SHP77 treated with DMSO at 0.1 percent for 48 hours (cell line): ENCODE measurements around the gene RYR1.

ENCODE experiments used
- DNase-seq: peaks from one replicate; lab custom pipeline; 2025; lab: John Stamatoyannopoulos, UW

Gene RYR1

GRCh38 chr19:38433268-38433733 lies at the start of gene RYR1:
TSS of gene RYR1 (plus strand) at chr19:38433691. CDS start at chr19:38433830, 139 bp downstream.
- no peak for DNase-seq

- DNase-seq, result no peak
Observed at GRCh38 chr19:38383743-38384142, 49.7 kb upstream of the RYR1 start.

GRCh38 chr19:38384209-38385027 lies 49.1 kb upstream of the RYR1 start:
- DNase-seq, result no peak

DNA sequence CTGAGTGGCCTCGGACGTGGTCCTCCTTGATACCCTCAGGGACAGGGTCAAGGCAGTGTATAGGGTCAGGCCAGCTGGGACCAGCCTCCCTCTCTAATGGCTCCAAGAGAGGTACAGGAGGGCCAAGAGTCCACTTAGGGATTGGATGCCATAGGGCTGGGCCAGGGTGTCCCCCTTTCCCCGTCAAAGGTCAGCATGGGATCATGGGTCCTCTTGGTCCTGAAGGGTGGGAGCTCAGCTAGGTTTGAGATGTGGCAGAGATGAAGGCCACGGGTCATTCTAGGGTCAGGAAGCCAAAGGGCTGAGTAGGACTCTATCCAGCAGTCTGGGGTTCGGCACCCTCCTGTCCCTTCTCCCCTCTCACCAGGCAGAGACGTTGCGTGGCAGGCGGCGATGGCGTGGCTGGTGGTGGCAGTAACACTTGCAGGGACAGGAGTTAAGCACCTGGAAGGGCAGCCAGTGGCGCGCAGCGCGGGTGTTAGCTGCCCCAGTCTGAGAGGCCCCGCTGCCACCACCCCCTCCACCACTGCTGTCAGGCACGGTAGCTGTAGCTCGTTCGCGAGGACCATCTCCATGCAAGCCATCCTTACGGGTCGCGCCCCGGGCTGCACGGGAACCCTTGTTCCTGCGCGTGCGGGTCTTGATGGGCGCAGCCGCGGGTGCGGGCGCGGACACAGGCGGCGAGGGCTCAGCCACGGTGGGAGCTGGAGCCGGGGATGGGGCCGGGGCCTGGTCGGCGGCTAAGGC lies 48.3 kb upstream of the RYR1 start:
- DNase-seq, result no peak

GRCh38 chr19:38385804-38386257 lies 47.7 kb upstream of the RYR1 start:
- no peak for DNase-seq

DNA sequence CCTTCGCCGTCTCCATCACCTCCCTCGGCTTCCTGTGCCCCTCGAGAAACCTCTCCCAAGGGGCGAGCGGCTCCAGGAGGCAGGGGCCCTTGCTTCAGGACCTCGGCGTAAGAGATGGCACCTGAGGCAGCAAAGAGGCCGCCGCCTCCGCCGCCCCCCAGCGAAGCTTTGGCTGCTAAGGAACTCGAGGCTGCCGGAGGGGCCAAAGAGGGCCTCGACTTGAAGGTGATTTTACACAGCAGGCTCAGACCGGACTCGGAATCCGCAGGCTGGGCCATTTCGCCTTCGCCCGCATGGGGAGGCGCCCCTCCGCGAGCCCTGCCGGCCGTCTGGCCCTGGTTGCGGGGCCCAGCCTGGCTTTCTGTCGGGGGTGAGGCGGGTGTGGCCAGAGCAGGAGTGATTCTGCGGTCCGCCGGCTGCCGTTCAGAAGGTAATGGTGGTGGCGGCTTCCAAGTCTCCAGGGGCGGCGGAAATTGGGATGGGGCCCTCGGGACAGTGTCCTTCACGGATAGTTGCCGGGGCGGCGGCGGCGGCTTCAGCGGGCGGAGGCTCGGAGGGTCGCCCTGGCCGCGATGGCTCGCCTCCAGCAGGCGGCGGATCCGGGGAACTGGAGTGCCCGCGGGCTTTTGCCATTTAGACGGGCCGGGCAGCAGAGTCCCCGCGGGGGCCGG lies 47.1 kb upstream of the RYR1 start:
- no peak for DNase-seq

DNA sequence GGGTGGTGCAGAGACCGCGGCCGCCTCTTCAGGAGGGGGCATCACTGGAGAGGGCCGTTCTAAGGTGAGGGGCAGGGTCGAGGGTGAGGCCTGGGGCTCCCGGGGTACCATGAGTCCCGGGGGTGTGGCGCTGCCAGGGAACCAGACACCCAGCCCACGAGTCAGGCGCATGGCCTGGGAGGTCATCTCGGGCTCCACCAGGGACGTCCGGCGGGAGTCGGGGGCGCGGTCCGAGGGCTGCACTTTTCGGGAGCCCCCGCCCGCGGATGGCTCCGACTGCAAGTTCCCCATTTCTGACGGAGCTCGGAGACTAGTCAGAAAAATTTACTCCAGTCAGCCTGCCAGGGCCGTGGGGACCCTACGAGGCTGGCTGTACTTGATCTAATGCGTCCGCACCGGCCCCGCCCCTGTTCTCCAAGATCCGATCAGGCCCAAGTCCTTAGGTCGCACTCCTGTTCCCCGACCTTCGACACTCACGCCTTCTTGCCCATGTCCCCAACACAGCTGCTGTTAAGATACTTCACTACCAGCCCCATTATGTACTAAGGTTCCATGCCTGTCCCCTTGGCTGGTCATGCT lies 46.4 kb upstream of the RYR1 start:
- DNase-seq, result no peak

DNA sequence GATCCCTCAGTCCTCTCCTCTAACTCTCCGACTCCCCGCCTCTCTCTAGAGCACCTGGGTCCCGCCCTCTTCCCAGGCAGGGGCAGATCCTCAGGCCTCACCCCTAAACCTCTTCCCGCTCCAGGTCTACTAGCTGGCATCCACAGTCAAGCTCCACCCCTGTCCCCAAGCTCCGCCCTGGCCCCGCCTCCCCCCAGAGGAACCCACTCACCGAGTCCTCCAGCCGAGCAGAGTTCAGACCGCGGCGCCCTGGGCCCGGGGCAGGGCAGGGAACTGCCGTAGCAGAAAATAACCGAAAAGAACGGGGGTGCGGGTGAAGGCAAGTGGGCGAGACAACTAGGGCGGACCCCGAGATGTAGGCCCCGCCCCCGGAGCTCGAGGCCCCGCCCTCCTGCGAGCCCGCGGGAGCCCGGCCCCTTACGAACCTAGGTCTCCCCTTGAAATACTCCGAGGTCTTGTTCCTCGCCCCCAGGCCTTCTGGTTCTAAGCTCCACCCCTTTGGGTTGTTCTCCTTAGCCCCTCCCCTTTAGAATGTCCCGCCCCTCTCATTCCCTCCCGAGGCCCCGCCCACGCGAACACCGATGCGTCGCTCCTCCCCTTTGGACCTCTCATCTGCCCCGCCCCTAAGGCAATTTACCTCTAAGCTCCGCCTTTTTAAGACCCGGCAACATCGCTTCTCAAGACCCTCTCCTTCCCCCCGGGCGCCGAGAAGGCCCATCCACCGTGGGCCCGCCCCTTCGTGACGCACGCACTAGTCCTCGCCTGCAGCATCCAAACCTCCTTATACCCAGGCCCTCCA lies 45.7 kb upstream of the RYR1 start, which contains the start of gene GGN:
Gene GGN (minus strand): TSS at position 485 of the 799 bp plus-strand sequence. CDS start 773 bp downstream, outside the sequence.
- DNase-seq, result peak; percentile 77

DNA sequence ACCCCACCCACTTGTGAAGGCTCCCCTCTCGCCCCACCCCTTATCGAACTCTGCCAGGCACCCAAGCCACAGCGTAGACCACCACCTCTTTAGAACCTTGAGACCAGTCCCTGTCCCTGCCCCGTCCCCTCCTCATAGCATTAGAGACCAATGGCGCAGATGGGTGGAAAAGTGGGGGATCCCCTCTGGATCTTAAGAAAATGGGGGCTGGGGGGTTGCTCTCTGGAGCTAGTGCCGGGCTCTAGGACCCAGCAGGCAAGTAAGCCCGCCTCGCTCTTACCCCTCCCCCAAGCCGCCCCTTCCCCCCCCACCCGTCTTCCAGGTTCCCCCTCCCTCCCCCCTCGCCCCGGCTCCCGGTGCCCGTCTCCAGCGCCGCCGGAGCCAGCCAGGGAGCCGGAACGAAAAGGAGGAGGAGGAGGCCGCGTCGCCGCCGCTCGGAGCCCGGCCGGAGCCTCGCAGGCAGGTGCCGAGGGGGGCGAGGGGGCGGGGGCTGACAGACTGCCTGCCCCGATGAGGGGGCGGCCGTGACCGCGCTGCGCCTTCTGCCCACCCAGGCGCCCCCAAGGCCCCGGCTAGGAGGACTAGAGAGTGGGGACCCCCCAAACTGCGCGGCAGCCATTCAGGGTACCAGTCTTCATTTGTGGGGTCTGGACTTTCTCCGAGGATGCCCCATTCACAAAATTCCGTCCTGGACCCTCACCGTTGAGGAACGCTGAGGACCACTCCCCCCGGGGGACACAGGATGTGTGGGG lies 45.0 kb upstream of the RYR1 start, which contains the start of gene SPRED3:
Gene SPRED3 (plus strand): TSS at position 349 of the 752 bp plus-strand sequence. CDS start 1,606 bp downstream, outside the sequence.
- DNase-seq, result peak; percentile 63

DNA sequence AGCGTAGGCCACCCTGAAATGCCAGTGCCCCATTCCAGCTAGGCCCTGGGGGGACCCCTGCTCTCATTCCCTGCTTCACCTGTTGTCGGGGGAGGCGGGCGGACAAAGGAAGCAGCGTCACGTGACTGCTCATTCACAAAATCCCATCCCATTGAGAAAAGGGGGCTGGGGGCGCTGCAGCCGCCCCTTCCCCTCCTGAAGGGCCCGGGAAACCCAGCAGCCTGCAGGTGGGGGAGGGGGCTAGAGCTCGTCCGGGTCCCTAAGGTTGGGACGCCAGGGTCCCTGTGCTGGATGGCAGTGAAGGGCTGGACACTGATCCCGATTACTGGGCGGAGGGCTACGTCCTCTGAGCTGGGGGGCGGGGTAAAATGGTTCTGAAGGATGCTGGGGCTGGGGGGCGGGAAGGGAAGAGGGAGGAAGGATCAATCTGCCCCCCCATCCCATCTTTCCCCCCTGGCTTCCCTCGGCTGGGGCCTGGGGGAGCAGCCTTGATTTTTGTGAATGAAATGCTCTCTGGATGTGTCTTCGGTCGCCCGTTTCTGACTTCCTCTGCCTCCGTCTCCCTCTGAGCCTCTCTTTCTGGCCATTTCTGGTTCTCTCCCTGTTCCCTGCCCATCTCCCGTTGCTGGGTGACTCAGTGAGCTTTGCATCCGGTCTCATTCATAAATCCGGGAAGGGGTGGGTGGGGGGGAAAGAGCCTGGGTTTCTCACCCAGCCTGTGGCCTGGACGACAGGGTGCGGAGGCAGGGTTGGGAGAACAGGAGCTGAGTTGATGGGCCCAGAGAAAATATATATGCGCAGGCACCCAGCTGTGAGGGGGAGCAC lies 44.2 kb upstream of the RYR1 start:
- no peak for DNase-seq

GRCh38 chr19:38389957-38390924 lies 43.2 kb upstream of the RYR1 start:
- no peak for DNase-seq

- DNase-seq, result no peak
Observed at GRCh38 chr19:38391911-38392464, 41.5 kb upstream of the RYR1 start.

- DNase-seq, result no peak
Observed at GRCh38 chr19:38392707-38393308, 40.7 kb upstream of the RYR1 start.

GRCh38 chr19:38394488-38394887 lies 39.0 kb upstream of the RYR1 start:
- no peak for DNase-seq

GRCh38 chr19:38395381-38396114 lies 37.9 kb upstream of the RYR1 start:
- no peak for DNase-seq

DNA sequence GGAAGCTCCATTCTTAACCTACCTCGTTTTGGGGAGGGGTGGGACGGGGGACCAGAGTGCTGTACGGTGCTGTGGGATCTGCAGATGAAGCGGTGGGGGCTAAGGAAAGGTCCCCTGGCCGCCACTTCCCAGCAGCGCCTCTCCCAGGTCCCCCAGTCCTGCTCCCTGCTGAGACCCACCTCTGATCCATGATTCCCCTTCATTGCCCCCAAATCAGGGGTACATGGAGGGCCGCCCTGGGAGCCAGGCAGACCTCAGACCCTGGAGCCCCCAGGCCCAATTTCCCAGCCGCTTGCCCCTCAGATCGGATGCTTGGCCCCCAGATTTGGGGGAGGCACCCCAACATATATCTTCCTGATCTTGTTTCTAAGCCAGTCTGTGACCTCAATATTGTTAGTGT lies 34.4 kb upstream of the RYR1 start:
- no peak for DNase-seq

GRCh38 chr19:38399537-38399936 lies 34.0 kb upstream of the RYR1 start:
- no peak for DNase-seq
